ENCODE data around the gene EVA1A. TPM values are rescaled to one million over a fixed set of nuclear protein-coding genes. Genes with fewer than 3 reads are reported as not detected.

EVA1A gene
- total and polyA plus RNA-seq, 2 donors (not counting 1 experiment from before 2014, with no cell fraction given): 22.8 to 31.7 TPM

GRCh38 chr2:75552222-75552621, 8.5 kb downstream of the EVA1A start:
- Histone ChIP-seq H3K4me2 (ENCODE audit: extremely low read depth, insufficient read depth, low read length) (no peak overlapping the region), H3K36me3 (ENCODE audit: control insufficient read depth, insufficient read depth, low read length) (peaks cover 4% of the 10 kb centered on the region), H4K20me1 (ENCODE audit: control insufficient read depth, extremely low read depth, insufficient read depth, low read length) (no peaks in the 10 kb centered on the region), H3K4me3 (replicated peaks in 1 of 4; ENCODE audit: control extremely low read depth in 1 of 4, insufficient read depth in 1 of 4, low read depth in 3 of 4, low read length in 4 of 4) (no peak overlapping the region), H3K27ac (ENCODE audit: insufficient read depth, low read length) (no peak overlapping the region), H3K79me2 (ENCODE audit: control insufficient read depth, insufficient read depth, low read length) (peaks cover 54% of the 10 kb centered on the region), H2AFZ (ENCODE audit: low read length) (no peak overlapping the region), H3K4me1 (ENCODE audit: control insufficient read depth, extremely low read depth, insufficient read depth, low read length) (peaks cover 6% of the 10 kb centered on the region), H3K9ac (ENCODE audit: insufficient read depth, low read length) (no peak overlapping the region), H3K9me3 (ENCODE audit: control insufficient read depth, insufficient read depth, low read depth, low read length) (no peaks in the 10 kb centered on the region), H3K27me3 (ENCODE audit: control insufficient read depth, insufficient read depth, low read length) (no peaks in the 10 kb centered on the region)
- DNase-seq (ENCODE audit: low read depth in 2 of 2): no peak
- no peak for TF ChIP-seq EZH2 (IDR thresholded peaks at IDR 0.05; ENCODE audit: low read length, missing control alignments)
- TF ChIP-seq, protein P1, sequence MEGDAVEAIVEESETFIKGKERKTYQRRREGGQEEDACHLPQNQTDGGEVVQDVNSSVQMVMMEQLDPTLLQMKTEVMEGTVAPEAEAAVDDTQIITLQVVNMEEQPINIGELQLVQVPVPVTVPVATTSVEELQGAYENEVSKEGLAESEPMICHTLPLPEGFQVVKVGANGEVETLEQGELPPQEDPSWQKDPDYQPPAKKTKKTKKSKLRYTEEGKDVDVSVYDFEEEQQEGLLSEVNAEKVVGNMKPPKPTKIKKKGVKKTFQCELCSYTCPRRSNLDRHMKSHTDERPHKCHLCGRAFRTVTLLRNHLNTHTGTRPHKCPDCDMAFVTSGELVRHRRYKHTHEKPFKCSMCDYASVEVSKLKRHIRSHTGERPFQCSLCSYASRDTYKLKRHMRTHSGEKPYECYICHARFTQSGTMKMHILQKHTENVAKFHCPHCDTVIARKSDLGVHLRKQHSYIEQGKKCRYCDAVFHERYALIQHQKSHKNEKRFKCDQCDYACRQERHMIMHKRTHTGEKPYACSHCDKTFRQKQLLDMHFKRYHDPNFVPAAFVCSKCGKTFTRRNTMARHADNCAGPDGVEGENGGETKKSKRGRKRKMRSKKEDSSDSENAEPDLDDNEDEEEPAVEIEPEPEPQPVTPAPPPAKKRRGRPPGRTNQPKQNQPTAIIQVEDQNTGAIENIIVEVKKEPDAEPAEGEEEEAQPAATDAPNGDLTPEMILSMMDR (conservative IDR thresholded peaks at IDR 0.05 in 1 of 2, IDR thresholded peaks at IDR 0.05 in 1 of 2; ENCODE audit: low read depth in 1 of 2, low read length in 2 of 2): no peak

GRCh38 chr2:75551434-75551833, 9.3 kb downstream of the EVA1A start:
- peaks cover 4% of the 10 kb centered on the region for H3K36me3 ChIP-seq (ENCODE audit: control insufficient read depth, insufficient read depth, low read length)
- TF ChIP-seq, protein P1 (conservative IDR thresholded peaks at IDR 0.05 in 1 of 2, IDR thresholded peaks at IDR 0.05 in 1 of 2; ENCODE audit: low read depth in 1 of 2, low read length in 2 of 2): no peak
- TF ChIP-seq EZH2 (IDR thresholded peaks at IDR 0.05; ENCODE audit: low read length, missing control alignments): no peak
- no peak overlapping the region for H3K4me3 ChIP-seq (replicated peaks in 1 of 4; ENCODE audit: control extremely low read depth in 1 of 4, insufficient read depth in 1 of 4, low read depth in 3 of 4, low read length in 4 of 4)
- no peaks in the 10 kb centered on the region for H3K9me3 ChIP-seq (ENCODE audit: control insufficient read depth, insufficient read depth, low read depth, low read length)
- DNase-seq (ENCODE audit: low read depth in 2 of 2): no peak
- no peak overlapping the region for H2AFZ ChIP-seq (ENCODE audit: low read length)
- no peak overlapping the region for H3K27ac ChIP-seq (ENCODE audit: insufficient read depth, low read length)
- H3K4me2 ChIP-seq (ENCODE audit: extremely low read depth, insufficient read depth, low read length): no peak overlapping the region
- H3K9ac ChIP-seq (ENCODE audit: insufficient read depth, low read length): no peak overlapping the region
- H4K20me1 ChIP-seq (ENCODE audit: control insufficient read depth, extremely low read depth, insufficient read depth, low read length): no peaks in the 10 kb centered on the region
- no peaks in the 10 kb centered on the region for H3K27me3 ChIP-seq (ENCODE audit: control insufficient read depth, insufficient read depth, low read length)
- peaks cover 8% of the 10 kb centered on the region for H3K4me1 ChIP-seq (ENCODE audit: control insufficient read depth, extremely low read depth, insufficient read depth, low read length)
- H3K79me2 ChIP-seq (ENCODE audit: control insufficient read depth, insufficient read depth, low read length): peaks cover 51% of the 10 kb centered on the region

- Histone ChIP-seq H3K4me2 (ENCODE audit: extremely low read depth, insufficient read depth, low read length) (no peak overlapping the region), H3K36me3 (ENCODE audit: control insufficient read depth, insufficient read depth, low read length) (peaks cover 4% of the 10 kb centered on the region), H3K4me3 (replicated peaks in 1 of 4; ENCODE audit: control extremely low read depth in 1 of 4, insufficient read depth in 1 of 4, low read depth in 3 of 4, low read length in 4 of 4) (no peak overlapping the region), H3K9ac (ENCODE audit: insufficient read depth, low read length) (no peak overlapping the region), H2AFZ (ENCODE audit: low read length) (no peak overlapping the region), H3K27me3 (ENCODE audit: control insufficient read depth, insufficient read depth, low read length) (no peaks in the 10 kb centered on the region), H3K79me2 (ENCODE audit: control insufficient read depth, insufficient read depth, low read length) (peaks cover 46% of the 10 kb centered on the region), H3K9me3 (ENCODE audit: control insufficient read depth, insufficient read depth, low read depth, low read length) (no peaks in the 10 kb centered on the region), H4K20me1 (ENCODE audit: control insufficient read depth, extremely low read depth, insufficient read depth, low read length) (no peaks in the 10 kb centered on the region), H3K4me1 (ENCODE audit: control insufficient read depth, extremely low read depth, insufficient read depth, low read length) (peaks cover 8% of the 10 kb centered on the region), H3K27ac (ENCODE audit: insufficient read depth, low read length) (no peak overlapping the region)
- no peak for DNase-seq (ENCODE audit: low read depth in 2 of 2)
- TF ChIP-seq, protein P1 (conservative IDR thresholded peaks at IDR 0.05 in 1 of 2, IDR thresholded peaks at IDR 0.05 in 1 of 2; ENCODE audit: low read depth in 1 of 2, low read length in 2 of 2): no peak
- no peak for TF ChIP-seq EZH2 (IDR thresholded peaks at IDR 0.05; ENCODE audit: low read length, missing control alignments)
These were observed 11.1 kb downstream of the EVA1A start for GRCh38 chr2:75549401-75550253.

Data from fibroblast of lung (primary cell).